ENCODE measurements around the gene B3GAT3. TPM values are rescaled to one million over a fixed set of nuclear protein-coding genes. Genes with fewer than 3 reads are reported as not detected.

B3GAT3 gene
- total and polyA plus RNA-seq, 8 donors: 5.2 to 50.8 (median 19.7) TPM

- Histone ChIP-seq H3K9me3 (no peaks in the 10 kb centered on the region), H3K4me1 (peaks cover 41 to 74% (median 72%) of the 10 kb centered on the region in 4 donors), H3K36me3 (peaks cover 8 to 26% (median 19%) of the 10 kb centered on the region in 4 donors), H3K27me3 (no peaks in the 10 kb centered on the region), H3K27ac (peak overlapping the region in 2 of 5 donors; percentile 38 to 97), H3K4me3 (peak overlapping the region in 1 of 4 donors; percentile 84)
- no peak for TF ChIP-seq EP300 (IDR thresholded peaks at IDR 0.05)
- TF ChIP-seq POLR2A (IDR thresholded peaks at IDR 0.05): no peak
- no peak for TF ChIP-seq POLR2AphosphoS5 (IDR thresholded peaks at IDR 0.05)
- TF ChIP-seq, protein P1, sequence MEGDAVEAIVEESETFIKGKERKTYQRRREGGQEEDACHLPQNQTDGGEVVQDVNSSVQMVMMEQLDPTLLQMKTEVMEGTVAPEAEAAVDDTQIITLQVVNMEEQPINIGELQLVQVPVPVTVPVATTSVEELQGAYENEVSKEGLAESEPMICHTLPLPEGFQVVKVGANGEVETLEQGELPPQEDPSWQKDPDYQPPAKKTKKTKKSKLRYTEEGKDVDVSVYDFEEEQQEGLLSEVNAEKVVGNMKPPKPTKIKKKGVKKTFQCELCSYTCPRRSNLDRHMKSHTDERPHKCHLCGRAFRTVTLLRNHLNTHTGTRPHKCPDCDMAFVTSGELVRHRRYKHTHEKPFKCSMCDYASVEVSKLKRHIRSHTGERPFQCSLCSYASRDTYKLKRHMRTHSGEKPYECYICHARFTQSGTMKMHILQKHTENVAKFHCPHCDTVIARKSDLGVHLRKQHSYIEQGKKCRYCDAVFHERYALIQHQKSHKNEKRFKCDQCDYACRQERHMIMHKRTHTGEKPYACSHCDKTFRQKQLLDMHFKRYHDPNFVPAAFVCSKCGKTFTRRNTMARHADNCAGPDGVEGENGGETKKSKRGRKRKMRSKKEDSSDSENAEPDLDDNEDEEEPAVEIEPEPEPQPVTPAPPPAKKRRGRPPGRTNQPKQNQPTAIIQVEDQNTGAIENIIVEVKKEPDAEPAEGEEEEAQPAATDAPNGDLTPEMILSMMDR (IDR thresholded peaks at IDR 0.05): no peak
- WGBS, 5 donors: 69 to 90% (median 79%) methylated on average over 2 of the region's 2 CpGs
- intact Hi-C loops (cut with DNase I; ENCODE audit: low total_unique reads): no loop called here
- DNase-seq: no peak
Measured at GRCh38 chr11:62667460-62667859, 45.7 kb upstream of the B3GAT3 start.

DNA sequence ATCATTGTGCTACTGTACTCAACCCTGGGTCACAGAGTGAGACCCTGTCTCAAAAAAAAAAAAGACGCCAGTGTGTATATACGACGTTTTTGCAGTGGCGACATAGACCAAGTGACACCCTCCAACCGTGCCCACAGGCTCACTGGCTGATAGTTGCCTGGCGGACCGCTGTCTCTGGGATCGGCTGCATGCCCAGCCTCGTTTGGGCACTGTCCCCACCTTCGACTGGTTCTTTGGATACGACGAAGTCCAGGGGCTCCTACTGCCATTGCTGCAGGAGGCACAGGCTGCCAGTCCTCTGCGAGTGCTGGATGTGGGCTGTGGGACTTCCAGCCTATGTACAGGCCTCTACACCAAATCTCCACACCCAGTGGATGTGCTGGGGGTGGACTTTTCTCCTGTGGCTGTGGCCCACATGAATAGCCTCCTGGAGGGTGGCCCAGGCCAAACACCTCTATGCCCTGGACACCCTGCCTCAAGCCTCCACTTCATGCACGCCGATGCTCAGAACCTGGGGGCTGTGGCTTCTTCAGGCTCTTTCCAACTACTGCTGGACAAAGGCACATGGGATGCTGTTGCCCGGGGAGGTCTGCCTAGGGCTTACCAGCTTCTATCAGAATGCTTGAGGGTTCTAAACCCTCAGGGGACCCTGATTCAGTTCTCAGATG, 44.6 kb upstream of the B3GAT3 start:
- peaks cover 9 to 36% (median 28%) of the 10 kb centered on the region in 4 donors for H3K36me3 ChIP-seq
- intact Hi-C loops (cut with DNase I; ENCODE audit: low total_unique reads): no loop called here
- no peak for DNase-seq
- no peaks in the 10 kb centered on the region for H3K27me3 ChIP-seq
- peaks cover 40 to 72% (median 67%) of the 10 kb centered on the region in 4 donors for H3K4me1 ChIP-seq
- H3K4me3 ChIP-seq: peak overlapping the region; percentile 78 to 94 (median 83)
- no peaks in the 10 kb centered on the region for H3K9me3 ChIP-seq
- TF ChIP-seq, protein P1 (IDR thresholded peaks at IDR 0.05): no peak
- TF ChIP-seq POLR2AphosphoS5 (IDR thresholded peaks at IDR 0.05): no peak
- no peak for TF ChIP-seq EP300 (IDR thresholded peaks at IDR 0.05)
- TF ChIP-seq POLR2A (IDR thresholded peaks at IDR 0.05): no peak
- H3K27ac ChIP-seq: peak overlapping the region; percentile 91 to 97 (median 94)
- 27 to 40% (median 34%) methylated on average over 16 of the region's 16 CpGs for WGBS, 5 donors

DNA sequence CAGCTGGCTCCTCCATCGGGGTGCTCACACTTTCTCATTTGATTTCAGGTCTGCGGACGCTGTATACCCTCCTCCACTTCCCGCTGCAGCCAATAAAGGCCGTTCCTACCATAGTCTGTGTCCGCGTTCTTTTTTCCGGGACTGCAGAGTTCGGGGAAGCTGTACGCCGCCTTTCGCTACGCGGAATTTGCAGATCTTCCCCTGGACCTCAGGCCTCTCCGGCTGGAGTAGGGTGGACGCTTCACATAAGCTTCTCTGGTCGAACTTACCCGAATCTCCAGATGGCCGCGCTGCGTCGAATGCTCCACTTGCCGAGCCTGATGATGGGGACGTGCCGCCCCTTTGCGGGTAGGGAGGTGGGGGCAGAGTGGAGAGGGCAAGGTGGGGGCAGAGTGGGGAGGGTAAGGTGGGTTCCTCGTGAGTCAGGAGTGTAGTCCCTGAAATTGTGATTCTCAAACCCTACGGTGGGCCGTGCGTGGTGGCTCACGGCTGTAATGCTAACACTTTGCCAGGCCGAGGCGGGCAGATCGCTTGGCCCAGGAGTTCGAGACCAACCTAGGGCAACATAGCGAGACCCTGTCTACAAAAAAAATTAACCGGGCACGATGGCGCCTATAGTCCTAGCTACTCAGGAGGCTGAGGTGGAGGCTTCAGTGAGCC, 43.9 kb upstream of the B3GAT3 start:
- peak; percentile 50 to 82 for DNase-seq
- no peaks in the 10 kb centered on the region for H3K9me3 ChIP-seq
- peak overlapping the region; percentile 78 to 94 (median 83) for H3K4me3 ChIP-seq
- H3K27me3 ChIP-seq: no peaks in the 10 kb centered on the region
- TF ChIP-seq POLR2AphosphoS5 (IDR thresholded peaks at IDR 0.05) (no peak), EP300 (IDR thresholded peaks at IDR 0.05) (no peak), POLR2A (IDR thresholded peaks at IDR 0.05) (no peak)
- WGBS, 5 donors: 0 to 3% (median 2%) methylated on average over 39 of the region's 39 CpGs
- intact Hi-C loops (cut with DNase I; ENCODE audit: low total_unique reads): no loop called here
- peaks cover 9 to 42% (median 29%) of the 10 kb centered on the region in 4 donors for H3K36me3 ChIP-seq
- H3K27ac ChIP-seq: peak overlapping the region; percentile 91 to 97 (median 94)
- peaks cover 36 to 68% (median 62%) of the 10 kb centered on the region in 4 donors for H3K4me1 ChIP-seq

GRCh38 chr11:62665075-62665598, 43.4 kb upstream of the B3GAT3 start, which contains the start of the genes C11orf98 and CSKMT:
Gene C11orf98 (minus strand): TSS chr11:62665210. CDS start chr11:62665169, 41 bp downstream.
Gene CSKMT (plus strand): TSS chr11:62665312. CDS start chr11:62665880, 568 bp downstream.
- TF ChIP-seq POLR2A (IDR thresholded peaks at IDR 0.05) (peak in 2 of 4 donors; percentile 92 to 93), POLR2AphosphoS5 (IDR thresholded peaks at IDR 0.05) (peak; percentile 90 to 100 (median 100)), EP300 (IDR thresholded peaks at IDR 0.05) (no peak)
- TF ChIP-seq, protein P1 (IDR thresholded peaks at IDR 0.05): no peak
- peaks cover 9 to 42% (median 29%) of the 10 kb centered on the region in 4 donors for H3K36me3 ChIP-seq
- peaks cover 30 to 62% (median 56%) of the 10 kb centered on the region in 4 donors for H3K4me1 ChIP-seq
- intact Hi-C loops (cut with DNase I; ENCODE audit: low total_unique reads): no loop called here
- H3K27ac ChIP-seq: peak within 1 kb of the TSS; percentile 91 to 97 (median 94)
- WGBS, 5 donors: 0 to 1% (median 0%) methylated on average over 22 to 47 of the region's 47 CpGs
- DNase-seq: peak; percentile 95 to 98
- peak within 1 kb of the TSS; percentile 78 to 94 (median 83) for H3K4me3 ChIP-seq
- no peaks in the 10 kb centered on the region for H3K9me3 ChIP-seq
- no peaks in the 10 kb centered on the region for H3K27me3 ChIP-seq
